AG04450 (cell line): ENCODE measurements around the gene CADPS2. TPM values are rescaled to one million over a fixed set of nuclear protein-coding genes. Genes with fewer than 3 reads are reported as not detected.

Experiments
- CTCF ChIA-PET: fragments of 300-600, 350-600 bp; formaldehyde crosslinking; extraction: SDS; loops from one replicate; lab custom pipeline; 2022; ENCODE audit warnings: antibody characterized with exemption, inconsistent platforms; lab: Charles Lee
- POLR2A ChIA-PET: fragments of 350-600 bp; formaldehyde crosslinking; extraction: SDS; loops from one replicate; lab custom pipeline; 2021; ENCODE audit warnings: antibody characterized with exemption, inconsistent platforms; lab: Yijun Ruan, JAX
- DNase-seq: peaks from one replicate; pipeline ENCODE4 v3.0.0-alpha.2; 2011; ENCODE audit warnings: low read depth, low spot score
- H3K27ac ChIP-seq: one replicate; pipeline ENCODE4 v1.5.1; 2012; ENCODE audit warnings: low read depth, low read length, control low read depth
- H3K27me3 ChIP-seq: one replicate; pipeline ENCODE4 v1.6.0; 2012; ENCODE audit warnings: low read length; ENCODE audit not compliant: control insufficient read depth, insufficient read depth
- H3K4me3 ChIP-seq: 2 replicates; pipeline ENCODE4 v1.5.1; 2011; ENCODE audit warnings: mild to moderate bottlenecking, low read depth, low read length, control low read depth
- H3K9me3 ChIP-seq: 2 replicates; pipeline ENCODE4 v1.5.1; 2012; ENCODE audit warnings: low read length; ENCODE audit not compliant: control insufficient read depth, insufficient read depth
- polyA plus RNA-seq: library from polyadenylated mRNA; depleted of rRNA; stranded (reverse); fragments of >200 nt; gene quantifications from 2 replicates; pipeline ENCODE4 v1.2.3, GENCODE V29; 2011
- TF ChIP-seq, protein P1 (sequence below): IDR thresholded peaks from 2 replicates; pipeline ENCODE4 v1.5.1; 2011; ENCODE audit warnings: low read depth, low read length, control low read depth, inconsistent platforms

Gene CADPS2
- polyA plus RNA-seq, 1 experiment = 0.41 TPM

DNA sequence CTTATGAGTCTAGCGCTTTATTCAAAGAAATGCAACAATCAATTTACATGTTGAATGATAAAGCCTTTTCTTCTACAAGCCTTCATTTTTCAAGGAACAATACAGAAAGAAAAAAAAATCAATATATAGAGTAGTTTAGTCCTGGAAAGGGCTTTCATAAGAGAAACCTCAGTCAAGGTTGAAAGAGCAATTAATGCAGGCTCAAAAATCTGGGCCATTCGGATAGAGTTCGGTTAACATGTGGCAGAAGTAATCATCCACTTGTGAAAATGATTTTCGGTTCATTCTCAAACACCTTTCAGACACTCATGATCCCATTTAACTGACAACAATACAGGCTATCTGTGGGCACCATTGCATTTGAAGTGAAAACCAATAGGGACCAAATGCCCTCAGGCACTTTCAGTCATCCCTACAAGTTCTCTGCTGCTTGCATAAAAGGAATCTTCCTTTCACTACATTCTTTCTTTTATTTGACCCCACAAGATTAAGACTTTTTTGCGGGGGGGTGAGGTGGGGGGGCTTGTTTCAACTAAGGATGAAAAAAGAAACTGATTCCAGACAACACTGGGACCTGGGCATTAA lies 365.2 kb downstream of the CADPS2 start:
- POLR2A ChIA-PET = no interaction called here
- no peak for DNase-seq
- H3K27me3 ChIP-seq = no peaks in the 10 kb centered on the region
- TF ChIP-seq, protein P1, sequence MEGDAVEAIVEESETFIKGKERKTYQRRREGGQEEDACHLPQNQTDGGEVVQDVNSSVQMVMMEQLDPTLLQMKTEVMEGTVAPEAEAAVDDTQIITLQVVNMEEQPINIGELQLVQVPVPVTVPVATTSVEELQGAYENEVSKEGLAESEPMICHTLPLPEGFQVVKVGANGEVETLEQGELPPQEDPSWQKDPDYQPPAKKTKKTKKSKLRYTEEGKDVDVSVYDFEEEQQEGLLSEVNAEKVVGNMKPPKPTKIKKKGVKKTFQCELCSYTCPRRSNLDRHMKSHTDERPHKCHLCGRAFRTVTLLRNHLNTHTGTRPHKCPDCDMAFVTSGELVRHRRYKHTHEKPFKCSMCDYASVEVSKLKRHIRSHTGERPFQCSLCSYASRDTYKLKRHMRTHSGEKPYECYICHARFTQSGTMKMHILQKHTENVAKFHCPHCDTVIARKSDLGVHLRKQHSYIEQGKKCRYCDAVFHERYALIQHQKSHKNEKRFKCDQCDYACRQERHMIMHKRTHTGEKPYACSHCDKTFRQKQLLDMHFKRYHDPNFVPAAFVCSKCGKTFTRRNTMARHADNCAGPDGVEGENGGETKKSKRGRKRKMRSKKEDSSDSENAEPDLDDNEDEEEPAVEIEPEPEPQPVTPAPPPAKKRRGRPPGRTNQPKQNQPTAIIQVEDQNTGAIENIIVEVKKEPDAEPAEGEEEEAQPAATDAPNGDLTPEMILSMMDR = no peak
- no peaks in the 10 kb centered on the region for H3K9me3 ChIP-seq
- H3K27ac ChIP-seq = no peak overlapping the region
- CTCF ChIA-PET = no interaction called here
- no peak overlapping the region for H3K4me3 ChIP-seq

DNA sequence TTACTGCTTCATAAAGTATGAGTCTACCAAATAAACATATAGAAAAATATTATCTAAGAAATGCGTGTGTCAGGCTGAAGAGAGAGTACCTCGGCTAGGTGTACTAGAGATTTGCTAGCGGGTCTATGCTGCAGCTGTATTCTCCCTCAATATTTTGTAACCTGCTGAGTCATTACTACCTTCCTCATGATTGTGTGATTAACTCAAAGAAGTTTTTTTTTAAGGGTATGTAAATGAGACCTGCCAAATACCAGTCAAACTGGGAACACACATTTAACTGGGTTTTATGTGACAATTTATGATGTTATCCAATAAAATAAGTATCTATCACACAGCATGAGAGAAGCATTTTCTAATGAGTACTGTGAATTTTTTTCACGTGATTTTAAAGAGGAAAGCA lies 367.8 kb downstream of the CADPS2 start:
- Histone ChIP-seq H3K27ac (no peak overlapping the region), H3K27me3 (no peaks in the 10 kb centered on the region), H3K4me3 (no peak overlapping the region), H3K9me3 (no peaks in the 10 kb centered on the region)
- TF ChIP-seq, protein P1 = no peak
- no peak for DNase-seq
- CTCF ChIA-PET = interaction anchor here (2.2 kb wide), 1 partner anchor 10 kb away, joined by 10 read pairs; no protein-coding TSS in a partner anchor
- POLR2A ChIA-PET = no interaction called here

DNA sequence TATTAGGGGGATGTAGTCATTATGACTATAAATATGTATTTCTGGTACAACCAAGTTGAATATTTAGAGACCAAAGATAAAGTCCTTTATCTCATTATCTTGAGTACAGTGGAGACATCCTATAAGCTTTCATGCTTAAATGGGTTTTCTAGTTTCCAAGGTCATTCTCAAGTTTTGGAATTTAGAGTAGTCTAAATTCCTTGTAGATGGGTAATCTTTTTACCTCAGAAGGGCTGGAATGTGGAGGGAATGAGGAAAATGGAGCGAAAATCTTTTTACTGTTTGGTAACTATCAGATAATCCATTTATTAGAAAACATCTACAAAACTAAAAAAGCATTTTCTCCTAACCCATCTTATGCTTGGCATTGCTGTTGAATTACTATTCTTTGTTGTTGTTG lies 368.7 kb downstream of the CADPS2 start:
- Histone ChIP-seq H3K4me3 (no peak overlapping the region), H3K9me3 (no peaks in the 10 kb centered on the region), H3K27me3 (no peaks in the 10 kb centered on the region), H3K27ac (no peak overlapping the region)
- ChIA-PET POLR2A (no interaction called here), CTCF (interaction anchor here (2.2 kb wide), 1 partner anchor 11 kb away, joined by 10 read pairs; no protein-coding TSS in a partner anchor)
- TF ChIP-seq, protein P1 = no peak
- DNase-seq = no peak

DNA sequence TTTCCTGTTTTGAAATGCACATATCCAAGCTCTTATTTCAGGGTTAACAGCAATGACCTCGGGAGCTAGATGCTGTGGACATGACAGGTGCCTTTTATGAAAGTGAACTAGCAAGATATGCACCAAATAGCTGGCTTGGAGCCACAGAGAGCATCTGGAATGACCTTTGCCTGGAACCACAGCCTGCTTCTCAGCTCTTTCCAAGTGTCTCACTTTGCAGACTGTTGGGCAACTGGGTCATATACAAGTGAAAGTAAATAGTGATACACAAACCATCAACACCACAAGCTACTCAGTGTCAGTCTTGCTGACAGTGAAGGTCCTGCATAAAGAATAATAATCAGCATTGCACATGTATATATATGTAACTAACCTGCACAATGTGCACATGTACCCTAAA lies 370.9 kb downstream of the CADPS2 start:
- TF ChIP-seq, protein P1 = no peak
- ChIA-PET POLR2A (no interaction called here), CTCF (interaction anchor here (1.6 kb wide), 1 partner anchor 13 kb away, joined by 5 read pairs; no protein-coding TSS in a partner anchor)
- no peaks in the 10 kb centered on the region for H3K27me3 ChIP-seq
- no peak overlapping the region for H3K27ac ChIP-seq
- DNase-seq = no peak
- H3K4me3 ChIP-seq = no peak overlapping the region
- H3K9me3 ChIP-seq = no peaks in the 10 kb centered on the region

DNA sequence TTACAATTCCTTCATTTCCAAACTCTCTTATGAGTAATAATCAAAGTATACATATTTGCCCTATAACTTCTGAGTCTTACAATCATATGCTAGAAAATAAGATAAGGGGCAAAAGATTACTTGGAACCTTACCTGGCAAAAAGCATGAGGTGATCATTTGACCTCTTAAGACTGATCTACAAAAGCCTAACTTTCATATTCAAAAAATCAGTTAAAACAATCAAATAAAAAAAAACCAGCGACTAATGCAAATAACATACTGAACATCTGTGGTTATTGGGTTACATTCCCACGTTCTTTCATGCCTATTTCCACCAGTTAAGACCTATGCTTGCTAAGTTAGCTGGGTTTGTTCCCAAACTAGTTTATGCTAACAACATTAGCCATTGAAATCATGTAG lies 375.0 kb downstream of the CADPS2 start:
- no peaks in the 10 kb centered on the region for H3K27me3 ChIP-seq
- TF ChIP-seq, protein P1 = no peak
- H3K4me3 ChIP-seq = no peak overlapping the region
- ChIA-PET CTCF (no interaction called here), POLR2A (no interaction called here)
- H3K9me3 ChIP-seq = no peaks in the 10 kb centered on the region
- DNase-seq = no peak
- no peak overlapping the region for H3K27ac ChIP-seq
